Measurements from ENCODE around the gene ADGRA1.
"Not testable (repeated sequence)": the region's sequence is repeated elsewhere in the genome, so short reads cannot be mapped to it uniquely, and the experiment has no call there.

Gene ADGRA1

DNA sequence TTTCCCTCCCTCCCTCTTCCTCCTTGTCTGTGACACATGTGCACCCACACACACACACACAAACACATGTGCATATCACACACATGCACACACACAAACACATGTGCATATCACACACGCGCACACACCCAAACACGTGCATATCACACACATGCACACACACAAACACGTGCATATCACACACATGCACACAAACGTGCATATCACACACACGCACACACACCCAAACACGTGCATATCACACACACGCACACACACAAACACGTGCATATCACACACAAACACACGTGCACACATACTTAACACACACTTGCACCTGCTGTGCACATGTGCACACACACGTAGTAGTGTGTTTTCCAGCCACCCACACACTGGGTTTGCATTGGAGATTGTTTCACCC lies 42.9 kb downstream of the ADGRA1 start:
- DNase-seq = no peak

DNA sequence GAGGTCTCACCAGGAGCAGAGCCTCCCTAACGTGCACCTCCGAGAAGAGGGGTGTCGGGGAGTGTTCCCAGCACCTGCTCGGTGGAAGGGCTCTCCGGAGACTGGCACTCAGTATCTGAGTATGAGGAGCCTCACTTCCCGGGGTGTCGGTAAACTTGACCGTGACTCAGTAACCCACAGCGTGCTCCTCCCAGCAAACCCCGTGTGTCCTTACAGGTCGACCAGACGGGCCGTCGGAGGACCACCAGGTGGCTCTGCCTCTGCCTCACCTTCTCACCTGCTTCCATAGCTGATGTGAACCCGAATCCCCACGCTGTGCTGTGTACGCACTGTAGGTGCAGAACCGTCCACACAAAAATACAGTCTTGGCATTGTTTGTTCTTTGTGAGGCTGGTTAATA lies 43.3 kb downstream of the ADGRA1 start:
- DNase-seq = no peak

DNA sequence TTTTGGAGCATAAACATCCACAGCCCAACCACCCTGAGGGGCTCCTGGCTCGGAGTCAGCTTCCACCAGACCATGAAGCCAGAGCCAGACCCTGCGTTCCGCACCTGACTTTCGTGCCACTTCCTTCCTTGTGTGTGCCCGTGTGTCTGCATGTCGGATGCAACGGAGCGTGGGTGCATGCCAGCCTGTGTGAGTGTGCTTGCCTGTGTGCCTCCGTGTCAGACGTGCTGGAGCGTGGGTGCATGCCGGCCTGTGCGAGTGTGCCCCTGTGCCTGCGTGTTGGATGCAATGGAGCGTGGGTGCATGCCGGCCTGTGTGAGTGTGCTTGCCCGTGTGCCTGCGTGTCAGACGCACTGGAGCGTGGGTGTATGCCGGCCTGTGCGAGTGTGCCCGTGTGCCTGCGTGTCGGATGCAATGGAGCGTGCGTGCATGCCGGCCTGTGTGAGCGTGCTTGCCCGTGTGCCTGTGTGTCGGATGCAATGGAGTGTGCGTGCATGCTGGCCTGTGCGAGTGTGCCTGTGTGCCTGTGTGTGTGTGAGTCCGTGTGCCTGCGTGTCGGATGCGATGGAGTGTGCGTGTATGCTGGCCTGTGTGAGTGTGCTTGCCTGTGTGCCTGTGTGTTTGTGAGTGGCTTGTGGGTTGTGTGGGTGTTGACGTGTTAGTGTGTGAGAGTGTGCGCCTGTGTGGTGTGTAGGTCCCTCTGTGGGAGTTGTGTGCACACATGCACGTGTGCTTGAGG lies 44.2 kb downstream of the ADGRA1 start:
- DNase-seq = no peak

DNA sequence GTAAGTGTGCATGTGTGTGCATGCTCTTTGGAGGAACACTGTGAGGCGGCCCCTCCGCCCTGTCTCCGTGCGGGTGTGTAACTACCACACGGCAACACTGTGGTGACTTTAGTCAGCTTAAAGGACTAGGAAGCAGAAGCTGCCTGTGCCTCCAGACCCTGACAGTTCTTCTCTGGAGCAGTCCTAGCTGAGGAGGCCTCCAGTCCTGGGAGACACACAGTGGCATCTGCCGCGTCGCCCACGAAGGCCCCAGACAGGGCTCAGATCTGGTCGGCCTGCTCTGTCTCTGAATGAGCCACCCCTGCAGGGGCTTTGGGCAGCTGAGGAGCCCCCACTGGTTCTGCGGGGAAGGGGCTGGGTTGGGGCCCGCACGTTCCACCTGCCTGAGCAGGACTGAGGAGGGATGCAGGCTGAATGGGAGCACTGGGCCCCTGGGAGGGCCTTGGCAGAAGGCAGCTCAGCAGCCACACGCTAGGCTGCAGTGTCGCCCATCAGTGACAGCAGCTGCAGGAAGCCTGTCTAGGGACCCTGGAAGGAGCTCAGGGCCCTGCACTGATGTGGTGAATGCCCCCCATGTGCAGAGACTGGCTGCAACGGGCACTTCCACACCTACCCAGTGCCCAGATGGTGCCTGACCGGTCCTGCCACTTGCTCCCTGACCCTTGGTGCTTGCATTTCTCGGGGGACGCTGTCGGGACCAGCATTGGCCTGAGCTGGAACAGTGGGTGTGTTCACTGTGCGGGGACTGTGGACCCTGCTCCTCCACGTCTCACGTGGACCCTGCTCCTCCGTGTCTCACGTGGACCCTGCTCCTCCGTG lies 45.0 kb downstream of the ADGRA1 start:
- no peak for DNase-seq

DNA sequence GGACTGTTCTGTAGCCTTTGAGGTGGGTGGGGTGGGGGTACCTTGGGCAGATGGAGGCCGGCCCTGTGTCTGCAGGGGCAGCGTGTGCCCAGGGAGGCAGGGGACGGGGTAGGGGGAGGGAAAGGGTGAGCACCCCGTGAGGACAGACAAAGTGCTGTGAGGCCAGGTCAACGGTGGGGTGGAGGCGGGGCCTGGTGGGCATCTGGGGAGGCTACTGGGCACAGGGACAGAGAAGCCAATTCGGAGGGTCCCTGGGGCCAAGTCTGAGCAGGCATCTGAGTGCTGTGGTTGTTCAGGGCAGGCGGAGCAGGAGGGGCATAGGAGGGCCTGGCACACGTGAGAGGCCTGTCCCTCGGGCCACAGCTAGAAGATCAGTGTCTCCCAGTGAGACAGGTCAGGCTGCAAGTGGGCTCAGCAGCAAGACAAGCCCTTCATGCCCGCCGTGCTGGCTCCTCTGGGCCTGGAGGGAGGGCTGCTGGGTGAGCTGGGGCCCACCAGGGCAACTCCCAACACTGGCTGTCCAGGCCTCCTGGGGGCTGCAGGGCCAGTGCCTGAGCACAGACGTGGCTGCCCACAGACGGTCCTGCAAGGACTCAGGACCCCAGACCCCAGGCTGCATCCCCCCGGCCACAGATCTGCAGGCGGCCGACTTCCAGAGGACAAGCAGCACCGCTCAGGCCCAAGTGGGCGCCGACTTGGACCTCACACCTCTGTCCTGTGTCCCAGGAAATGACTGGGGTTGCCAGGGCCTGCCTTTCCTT lies 45.9 kb downstream of the ADGRA1 start:
- DNase-seq = no peak

DNA sequence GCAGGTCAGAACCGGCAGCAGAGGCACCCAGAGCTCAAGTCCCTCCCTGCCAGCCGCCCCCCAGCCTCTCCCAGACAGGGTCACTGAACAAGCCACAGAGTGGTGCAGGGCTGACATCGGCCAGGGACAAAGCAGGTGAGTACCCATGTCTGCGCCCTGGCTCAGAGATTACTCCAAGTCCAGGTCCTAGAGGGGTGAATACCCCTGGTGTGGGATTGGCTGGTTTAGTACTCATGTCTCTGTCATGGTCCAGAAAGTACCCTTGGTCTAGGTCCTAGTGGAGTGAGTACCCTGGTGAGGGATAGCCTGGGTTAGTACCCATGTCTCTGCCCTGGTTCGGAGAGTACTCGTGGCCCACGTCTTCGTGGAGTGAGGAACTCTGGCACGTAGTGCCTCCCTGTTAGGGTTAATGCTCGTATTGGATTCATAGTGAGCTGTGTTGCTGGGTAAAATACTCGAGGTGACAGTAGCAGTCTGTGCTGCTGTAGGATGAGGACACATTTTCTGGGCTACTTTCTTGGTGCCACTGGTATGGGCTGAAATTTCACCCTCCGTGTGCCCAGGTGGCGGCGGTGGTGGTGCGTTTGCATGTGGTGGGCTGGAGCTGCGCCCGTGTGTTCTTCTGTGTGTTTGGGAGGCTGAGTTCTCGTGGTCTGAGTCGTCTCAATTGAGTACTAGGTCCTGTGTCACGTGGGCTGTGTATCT lies 46.8 kb downstream of the ADGRA1 start:
- no peak for DNase-seq

DNA sequence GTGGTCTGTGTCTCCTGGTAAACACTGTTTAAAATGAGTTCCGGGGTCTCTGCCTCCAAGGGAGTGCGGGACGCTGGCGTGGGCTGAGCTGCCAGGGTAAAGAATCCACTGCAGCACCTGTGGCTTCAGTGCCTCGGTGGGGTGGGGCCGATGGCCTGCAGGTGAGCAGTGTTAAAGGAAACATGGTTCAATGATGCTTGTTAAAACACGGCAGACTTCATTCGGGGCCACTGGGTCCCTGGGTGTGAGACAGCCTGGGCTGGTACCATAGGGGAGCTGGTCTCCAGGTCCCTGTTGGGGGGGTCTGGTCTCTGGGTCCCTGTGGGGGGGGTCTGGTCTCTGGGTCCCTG lies 47.4 kb downstream of the ADGRA1 start:
- DNase-seq = no peak

DNA sequence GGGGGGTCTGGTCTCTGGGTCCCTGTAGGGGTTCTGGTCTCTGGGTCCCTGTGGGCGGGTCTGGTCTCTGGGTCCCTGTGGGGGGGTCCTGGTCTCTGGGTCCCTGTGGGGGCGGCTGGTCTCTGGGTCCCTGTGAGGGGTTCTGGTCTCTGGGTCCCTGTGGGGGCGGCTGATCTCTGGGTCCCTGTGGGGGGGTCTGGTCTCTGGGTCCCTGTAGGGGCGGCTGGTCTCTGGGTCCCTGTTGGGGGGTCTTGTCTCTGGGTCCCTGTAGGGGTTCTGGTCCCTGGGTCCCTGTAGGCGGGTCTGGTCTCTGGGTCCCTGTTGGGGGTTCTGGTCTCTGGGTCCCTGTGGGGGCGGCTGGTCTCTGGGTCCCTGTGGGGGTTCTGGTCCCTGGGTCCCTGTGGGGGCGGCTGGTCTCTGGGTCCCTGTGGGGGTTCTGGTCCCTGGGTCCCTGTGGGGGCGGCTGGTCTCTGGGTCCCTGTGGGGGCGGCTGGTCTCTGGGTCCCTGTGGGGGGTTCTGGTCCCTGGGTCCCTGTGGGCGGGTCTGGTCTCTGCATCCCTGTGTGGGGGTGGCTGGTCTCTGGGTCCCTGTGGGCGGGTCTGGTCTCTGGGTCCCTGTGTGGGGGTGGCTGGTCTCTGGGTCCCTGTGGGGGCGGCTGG lies 49.9 kb downstream of the ADGRA1 start:
- DNase-seq = not testable (repeated sequence)

DNA sequence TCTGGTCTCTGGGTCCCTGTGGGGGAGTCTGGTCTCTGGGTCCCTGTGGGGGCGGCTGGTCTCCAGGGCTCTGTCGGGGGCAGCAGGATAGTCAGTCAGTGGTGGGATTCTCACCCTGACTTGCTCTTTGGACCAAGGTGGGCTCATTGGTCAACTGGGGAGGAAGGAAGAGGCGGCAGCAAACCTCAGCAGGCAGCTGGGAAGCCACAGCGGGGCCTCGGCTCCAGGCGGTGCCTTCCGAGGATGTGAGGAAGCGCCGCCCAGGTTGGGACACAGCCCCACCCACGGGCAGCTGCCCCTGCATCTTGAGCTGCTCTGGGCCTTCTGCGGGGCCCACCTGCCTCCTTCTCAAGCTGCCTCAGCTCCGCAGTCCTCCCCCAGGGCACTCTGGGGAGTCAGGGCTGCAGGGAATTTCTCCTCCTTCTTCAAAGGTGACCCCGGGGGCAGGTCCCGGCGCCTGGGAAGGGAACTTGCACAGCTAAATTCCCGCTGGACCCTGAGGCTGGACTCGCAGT lies 51.9 kb downstream of the ADGRA1 start:
- DNase-seq = no peak

DNA sequence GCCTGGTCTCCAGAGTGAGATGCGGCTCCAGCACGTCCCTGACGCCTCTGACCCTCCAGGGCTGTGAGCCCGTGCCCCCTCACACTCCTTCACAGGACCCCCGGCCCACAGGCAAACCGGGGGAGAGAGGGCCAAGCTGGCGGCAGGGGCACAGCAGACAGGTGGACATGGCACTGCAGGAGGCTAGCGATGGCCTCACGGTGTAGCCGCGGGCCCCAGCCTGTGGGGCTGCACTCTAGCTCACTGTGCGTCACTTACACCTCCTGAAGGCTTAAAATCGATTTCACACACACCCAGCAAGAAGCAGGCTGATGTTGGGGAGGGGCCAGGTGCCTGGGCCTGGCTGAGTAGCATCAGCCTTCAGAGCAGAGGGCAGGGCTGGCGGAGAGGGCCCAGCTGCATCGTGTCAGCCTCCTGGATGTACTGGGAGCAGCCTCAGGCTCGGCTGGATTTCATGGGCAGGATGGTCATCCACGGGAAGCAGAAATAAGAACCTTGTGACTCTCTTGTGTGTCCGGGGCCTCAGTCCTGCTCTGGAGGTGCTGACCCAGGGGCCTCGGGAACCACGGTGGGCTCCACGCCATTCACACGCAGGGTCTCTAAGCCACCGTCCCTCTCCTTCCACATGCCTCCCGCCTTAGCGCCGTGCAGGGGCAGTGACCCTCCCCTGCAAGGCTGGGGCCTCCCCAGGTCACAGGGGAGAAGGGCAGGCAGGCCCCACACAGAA lies 52.9 kb downstream of the ADGRA1 start:
- no peak for DNase-seq

DNA sequence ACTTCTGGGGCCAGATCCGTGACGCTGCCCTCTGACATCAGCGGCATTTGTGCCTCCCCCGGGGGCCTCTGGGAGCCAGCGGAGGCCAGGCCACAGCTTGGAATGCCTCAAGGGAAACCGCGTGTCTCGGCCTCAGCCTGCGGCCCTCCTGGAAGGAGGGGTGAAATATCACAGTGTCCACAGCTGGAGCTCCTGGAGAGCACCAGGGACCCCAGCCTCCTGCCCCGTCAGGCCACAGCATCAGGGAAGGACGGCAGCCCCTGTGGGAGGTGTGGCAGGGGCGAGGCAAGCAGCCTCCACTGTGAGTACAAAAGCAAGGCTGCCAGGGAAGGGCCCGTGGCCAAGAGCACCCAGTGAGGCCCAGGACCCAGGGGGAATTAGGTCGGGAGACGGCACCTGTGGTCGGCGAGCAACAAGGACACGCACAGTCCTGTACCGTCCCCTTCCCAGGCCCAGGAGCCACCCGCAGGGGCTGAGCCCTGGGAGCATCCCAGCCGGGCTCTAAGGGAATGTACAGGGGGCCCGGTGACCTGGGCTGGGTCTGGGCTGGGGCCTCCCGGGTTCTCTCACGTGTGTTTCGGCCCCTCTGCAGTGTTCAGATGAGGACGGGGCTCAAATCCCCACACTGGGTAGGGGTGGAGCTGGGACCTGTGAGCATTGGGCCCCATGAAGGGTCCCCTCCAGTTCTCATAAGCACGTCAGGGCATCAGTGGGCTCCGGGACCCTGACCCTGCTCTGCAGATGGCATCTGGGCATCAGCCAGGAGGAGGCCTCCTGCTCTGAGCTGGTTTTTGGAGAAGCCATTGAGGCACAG lies 53.6 kb downstream of the ADGRA1 start:
- DNase-seq = no peak

DNA sequence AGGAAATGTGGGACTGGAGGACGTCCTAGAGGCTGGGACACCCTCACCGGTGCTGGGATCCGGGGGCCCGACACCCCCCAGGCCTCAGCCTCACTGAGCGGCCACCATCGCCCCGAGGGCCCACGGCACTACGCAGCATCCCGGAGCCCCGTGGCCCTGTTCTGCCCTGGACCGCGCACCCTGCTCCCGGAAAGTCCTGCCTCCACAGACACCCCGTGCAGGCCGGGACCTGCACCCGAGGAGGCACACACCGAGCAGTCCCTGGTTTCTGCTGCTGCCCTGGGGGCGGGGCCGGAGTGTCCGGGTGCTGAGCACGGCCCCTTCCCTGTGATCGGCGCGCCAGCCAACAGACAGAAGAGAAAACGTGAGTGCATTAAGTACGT lies 54.2 kb downstream of the ADGRA1 start:
- no peak for DNase-seq

DNA sequence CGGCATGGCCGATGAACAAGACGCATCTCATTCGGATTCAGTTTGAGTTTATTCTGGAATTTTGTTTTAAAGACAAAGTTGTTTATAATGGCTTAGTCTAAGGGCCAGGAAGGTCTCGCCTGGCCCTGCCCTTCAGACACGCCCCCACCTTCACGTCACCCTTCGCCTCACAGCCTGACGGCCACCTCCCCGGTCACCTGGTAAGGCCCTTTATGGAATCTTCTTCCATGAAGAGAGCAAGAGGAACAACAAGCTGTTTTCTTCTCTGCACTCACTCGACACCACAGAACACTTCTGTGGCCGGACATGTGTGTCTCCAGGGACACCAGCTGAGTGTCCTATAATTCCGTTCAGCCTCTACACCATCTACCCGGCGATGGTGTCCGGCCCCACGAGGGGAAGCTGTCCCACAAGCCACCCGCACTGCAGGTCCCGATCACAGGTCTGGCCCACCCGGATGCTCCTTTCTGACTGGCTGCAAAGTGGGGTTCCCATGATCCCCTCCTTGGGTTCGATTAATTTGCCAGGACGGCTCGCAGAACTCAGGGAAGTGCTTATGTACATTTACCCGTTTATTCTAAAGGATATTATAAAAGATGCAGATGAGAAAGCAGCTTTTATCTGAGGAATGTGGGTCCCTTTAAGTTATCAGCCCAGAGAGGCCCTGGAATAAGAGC lies 54.9 kb downstream of the ADGRA1 start:
- DNase-seq = no peak

DNA sequence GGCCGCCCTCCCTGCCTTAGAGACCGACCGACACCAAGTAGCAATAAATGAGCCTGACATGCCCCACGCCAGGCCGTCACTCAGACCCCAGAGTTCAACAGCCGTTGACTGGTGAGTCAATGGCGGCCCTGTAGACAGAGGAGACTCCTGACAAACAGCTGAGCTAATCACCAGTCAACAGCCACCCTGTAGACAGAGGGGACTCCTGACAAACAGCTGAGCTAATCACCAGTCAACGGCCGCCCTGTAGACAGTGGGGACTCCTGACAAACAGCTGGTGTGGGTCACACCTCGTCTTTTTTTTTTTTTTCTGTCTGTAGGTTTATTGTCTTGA lies 55.4 kb downstream of the ADGRA1 start:
- no peak for DNase-seq

DNA sequence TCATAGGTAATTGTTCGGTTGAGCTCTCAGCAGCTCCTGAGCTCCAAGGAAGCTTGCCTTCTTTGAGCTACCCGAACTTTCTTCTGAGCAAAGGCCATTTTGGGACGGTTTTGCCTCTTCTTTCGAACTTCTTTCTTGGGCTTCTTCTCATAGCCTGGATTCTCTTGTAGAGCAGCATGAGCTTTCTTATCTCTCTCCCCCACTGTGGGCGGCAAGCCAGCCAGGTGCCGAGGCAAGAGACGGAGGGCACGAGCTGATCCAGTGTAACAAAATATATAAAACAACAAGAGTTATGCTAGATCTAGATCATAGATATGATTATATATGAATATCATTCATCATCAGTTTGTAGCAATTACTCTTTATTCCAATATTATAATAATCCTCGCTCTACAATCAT lies 55.8 kb downstream of the ADGRA1 start:
- DNase-seq = no peak

DNA sequence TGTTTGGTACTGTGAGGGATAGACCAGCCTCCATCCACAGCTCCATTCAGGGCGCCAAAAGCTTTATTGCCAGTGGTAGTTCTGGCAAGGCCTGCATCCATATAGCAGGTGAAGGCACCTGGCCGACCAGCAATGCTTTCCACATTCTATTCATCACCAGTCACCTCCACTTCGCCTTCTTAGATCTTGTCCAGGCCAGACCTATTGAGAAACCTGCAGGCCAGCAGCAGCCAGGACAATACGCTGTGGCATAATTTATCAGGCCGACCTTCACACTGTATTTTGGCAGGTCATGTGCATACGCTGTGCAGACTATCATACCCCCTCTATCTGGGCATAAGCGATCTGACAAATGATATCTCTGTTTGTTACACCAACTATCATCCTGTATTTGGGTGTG lies 57.0 kb downstream of the ADGRA1 start:
- no peak for DNase-seq

DNA sequence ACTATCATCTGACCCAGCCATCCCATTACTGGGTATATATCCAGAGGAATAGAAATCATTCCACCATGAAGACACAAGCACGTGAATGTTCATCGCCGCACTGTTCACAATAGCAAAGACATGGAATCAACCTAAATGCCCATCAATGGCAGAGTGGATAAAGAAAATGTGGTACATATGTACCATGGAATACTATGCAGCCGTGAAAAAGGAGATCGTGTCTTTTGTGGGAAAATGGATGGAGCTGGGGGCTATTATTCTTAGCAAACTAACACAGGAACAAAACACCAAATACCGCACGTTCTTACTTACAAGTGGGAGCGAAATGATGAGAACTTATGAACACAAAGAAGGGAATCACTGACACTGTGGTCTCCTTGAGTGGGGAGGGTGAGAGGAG lies 62.5 kb downstream of the ADGRA1 start:
- DNase-seq = no peak

DNA sequence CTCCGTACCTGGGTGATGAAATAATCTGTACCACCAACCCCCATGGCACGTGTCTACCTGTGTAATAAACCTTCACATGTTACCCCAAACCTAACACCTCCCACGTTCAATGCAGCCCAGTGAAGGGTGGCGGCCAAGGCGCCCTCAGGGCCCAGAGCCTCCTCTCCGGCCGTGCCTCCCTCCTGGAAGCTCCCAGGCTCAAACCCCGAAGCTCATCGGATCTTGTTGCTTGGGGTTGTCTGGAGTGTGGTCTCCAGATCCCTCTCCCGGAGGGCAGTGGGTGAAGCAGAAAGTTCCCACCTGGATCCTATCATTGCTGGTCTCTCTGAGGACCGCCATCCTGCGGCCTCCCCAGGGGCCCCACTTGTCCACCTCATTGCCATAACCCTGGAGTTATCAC lies 62.9 kb downstream of the ADGRA1 start:
- no peak for DNase-seq

DNA sequence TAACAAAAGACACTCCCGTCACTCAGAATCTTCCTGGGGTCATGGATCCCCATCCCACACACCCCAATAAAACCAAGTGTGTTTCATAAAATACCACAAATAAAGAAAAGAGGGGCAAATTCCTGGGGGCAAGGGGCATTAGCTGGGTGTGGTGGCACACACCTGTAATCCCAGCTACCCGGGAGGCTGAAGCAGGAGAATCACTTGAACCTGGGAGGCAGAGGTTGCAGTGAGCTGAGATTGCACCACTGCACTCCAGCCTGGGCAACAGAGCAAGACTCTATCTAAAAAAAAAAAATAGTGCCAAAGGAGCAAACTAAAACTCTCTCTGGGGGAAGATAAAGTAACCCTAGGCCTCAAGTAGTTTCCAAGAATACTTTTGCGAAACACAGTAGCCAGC lies 63.3 kb downstream of the ADGRA1 start:
- DNase-seq = not testable (repeated sequence)

DNA sequence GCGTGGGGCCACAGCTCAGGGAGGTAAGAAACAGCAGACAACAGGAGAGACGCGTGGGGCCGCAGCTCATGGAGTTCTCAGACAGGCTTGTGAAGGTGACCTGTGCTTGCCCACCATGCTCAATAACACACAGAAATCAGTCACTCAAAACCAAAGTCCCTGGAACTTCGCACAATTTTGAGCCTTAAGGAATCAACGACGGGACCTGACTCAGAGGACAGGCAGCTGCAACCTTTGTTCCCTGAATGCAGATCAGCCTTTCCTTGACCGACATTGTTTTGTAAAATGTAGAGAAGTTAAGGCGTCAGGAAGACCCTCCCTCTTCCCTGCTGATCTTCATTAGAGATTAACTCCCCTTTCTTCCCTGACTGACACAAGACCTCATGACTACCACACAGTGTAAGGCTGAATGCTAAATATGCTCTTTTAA lies 63.8 kb downstream of the ADGRA1 start:
- no peak for DNase-seq

All from stimulated activated CD4-positive, alpha-beta T cell treated with anti-CD3 and anti-CD28 coated beads, Interleukin-2, amount 100 ng/mL, for 48 hours (primary cell).